Retina (tissue), 1 donor: ENCODE results near the gene COMMD1.
"Not testable (repeated sequence)": the region's sequence is repeated elsewhere in the genome, so short reads cannot be mapped to it uniquely, and the experiment has no call there.

ENCODE experiments used
- DNase-seq: peaks from one replicate; pipeline ENCODE4 v3.0.0-alpha.2; 2016

Gene COMMD1

DNA sequence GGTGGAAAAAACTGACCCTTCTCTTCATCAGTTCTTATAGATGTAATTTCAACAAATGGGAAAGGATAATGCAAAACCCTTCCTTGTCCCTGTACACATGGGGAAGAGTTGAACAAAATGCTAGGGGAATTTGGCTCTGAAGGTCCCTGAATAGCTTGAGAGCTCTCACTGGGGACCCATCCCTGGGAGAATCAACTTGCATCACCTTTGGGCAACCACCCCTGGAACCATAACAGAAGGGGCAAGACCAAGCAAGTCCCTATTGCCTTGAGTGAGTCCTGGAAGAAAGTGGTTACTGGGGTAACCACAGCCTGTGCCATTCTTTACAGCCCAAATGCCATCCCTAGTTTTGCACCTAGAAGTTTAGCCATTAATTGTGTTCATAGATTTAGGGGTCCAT lies 238.2 kb downstream of the COMMD1 start:
- no peak for DNase-seq

DNA sequence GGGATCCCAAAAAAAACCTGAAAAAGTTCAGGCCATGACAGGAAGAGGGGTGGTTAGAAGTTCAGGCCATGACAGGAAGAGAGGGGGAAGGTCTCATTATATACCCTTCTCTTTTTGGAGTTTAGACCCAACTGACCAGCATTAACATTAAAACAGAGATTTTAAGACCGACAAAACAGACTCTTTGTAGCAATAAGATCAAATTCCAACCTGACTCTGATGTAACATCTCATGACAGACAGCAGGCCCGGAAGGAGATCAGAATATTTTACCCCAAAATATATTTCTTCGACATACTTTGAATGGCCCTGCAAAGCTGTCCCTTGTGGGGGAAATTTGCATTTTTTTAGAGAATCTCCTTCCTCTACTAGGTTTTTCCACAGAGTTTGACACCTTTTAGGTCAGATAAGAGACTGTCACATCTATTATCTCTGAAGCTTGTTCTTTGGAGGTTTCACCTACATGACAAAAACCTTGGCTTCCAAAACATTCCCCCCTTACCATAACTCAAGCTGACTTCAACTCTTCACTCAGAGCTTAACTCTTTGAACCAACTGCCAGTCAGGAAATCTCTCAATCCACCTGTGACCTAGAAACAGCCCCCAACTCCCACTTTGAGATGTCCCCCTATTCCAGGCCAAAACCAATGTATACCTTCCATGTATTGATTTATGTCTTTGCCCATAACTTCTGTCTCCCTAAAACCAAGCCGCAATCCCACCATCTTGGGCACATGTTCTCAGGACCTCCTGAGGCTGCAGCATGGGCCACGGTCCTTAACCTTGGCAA lies 239.4 kb downstream of the COMMD1 start:
- no peak for DNase-seq

DNA sequence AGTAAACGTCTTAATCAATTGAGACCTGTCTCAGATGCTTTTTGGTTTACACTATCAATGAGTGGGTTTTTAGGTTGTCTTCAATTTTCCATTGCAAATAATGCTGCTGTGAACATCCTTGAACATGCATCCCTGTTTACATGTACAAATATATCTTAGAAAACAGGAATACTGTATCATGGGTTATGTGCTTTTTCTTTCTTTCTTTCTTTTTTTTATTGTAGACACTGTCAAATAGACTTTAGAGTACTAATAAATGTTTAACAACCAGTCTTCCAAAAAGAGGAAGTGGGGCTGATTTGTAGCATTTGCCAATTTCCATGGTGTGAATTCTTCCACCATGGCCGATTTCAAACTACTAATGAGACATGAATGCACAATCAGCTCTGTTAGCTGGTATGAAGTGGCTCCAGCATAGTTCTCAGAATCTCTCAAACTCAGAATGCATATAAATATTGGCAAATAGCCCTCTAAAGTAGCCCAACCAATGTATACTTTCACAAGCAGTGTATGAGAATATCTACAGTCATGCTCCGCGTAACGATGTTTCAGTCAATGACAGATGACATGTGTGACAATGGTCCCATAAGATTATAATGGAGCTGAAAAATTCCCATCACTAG lies 240.1 kb downstream of the COMMD1 start:
- DNase-seq: no peak

DNA sequence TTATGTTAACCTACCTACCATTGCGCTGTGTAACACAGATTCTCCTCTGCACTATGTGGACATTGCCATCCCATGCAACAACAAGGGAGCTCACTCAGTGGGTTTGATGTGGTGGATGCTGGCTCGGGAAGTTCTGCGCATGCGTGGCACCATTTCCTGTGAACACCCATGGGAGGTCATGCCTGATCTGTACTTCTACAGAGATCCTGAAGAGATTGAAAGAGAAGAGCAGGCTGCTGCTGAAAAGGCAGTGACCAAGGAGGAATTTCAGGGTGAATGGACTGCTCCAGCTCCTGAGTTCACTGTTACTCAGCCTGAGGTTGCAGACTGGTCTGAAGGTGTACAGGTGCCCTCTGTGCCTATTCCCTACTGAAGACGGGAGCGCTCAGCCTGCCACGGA lies 241.3 kb downstream of the COMMD1 start:
- DNase-seq: not testable (repeated sequence)

DNA sequence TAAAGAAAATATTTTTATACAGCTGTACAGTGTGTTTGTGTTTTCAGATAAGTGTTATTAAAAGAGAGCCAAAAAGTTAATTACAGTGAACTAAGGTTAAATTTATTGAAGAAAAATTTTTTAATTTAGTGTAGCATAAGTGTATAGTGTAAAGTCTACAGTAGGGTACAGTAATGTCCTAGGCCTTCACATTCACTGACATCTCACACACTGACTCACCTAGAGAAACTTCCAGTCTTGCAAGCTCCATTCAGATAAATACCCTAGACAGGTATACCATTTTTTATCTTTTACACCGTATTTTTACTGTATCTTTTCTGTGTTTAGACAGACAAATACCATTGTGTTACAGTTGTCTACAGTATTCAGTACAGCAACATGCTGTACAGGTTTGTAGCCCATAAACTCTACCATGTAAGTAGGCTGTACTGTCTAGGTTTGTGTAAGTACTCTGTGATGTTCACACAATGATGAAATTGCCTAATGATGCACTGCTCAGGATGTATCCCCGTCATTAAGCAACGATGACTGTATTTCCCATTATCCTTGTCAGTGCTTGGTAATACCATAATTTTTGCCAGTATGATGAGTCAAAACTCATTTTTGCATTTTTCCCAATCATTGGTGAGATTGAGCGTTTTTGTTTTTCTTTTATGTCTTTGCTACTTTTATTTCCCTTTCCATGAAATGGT lies 242.3 kb downstream of the COMMD1 start:
- DNase-seq: no peak

DNA sequence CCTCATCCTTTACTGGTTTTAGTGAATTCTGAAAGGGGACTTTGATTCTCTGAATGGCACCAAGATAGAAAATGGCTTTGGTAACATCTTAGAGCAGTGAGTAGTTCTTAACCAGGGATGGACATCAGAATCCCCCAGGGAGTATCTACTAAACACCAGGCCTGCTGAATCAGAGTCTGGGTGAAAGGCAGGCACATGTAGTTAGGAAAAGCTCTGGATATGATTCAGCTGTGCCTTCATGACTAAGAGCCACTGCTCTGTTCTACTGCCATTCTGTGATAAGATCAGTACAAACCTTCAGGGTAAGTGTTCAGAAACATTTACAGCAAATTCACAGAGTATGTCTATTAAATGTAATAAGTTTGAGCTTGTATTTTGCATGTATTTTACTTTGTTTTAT lies 244.2 kb downstream of the COMMD1 start:
- no peak for DNase-seq

DNA sequence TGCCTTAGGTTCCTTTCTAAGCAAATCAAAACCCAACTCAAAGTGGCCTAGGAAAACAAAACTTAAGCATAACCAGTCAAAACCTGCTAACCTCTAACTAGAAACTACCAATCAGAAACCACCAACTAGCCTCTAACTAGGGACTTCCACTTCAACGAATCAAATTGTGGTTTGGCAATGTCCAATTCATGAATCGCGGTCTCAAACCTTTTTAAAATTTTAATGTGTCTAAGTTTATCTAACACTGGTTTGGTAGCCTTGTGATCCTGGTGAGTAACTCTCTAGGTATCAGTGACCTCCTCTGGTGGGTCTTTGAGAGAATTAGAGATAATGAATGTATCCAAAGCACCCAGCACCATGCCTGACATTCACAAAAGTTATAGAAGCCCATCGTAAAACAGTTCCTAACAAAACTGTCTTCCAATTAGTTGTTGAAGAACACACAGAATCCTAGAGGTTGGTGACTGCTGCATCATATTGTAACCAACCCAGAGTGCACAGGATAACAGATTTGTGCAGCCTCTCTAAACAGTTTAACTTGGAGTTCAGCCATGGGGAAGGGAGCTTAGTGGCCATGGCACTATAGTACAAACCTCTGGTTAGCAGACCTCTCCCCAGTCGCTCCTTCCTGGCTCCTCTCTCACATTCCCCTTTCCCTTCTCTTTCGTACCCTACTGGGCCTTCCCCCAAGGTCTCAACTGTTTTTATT lies 245.3 kb downstream of the COMMD1 start:
- DNase-seq: no peak

DNA sequence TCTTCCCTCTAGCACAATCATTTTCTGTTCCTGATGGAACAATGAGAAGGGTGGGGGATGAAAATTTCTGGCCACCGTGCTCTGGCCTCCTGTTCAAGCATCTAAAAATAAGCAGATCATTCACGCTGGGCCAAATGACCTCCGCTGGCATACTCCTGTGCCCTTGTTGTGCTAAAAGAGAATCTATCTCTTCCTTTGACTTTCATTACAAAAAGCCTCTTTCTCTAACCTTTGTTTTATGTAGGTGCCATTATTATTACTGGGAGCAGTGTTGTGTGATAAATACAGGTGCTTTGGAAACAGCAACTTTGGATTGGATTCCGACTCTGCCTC lies 245.8 kb downstream of the COMMD1 start:
- DNase-seq: no peak

DNA sequence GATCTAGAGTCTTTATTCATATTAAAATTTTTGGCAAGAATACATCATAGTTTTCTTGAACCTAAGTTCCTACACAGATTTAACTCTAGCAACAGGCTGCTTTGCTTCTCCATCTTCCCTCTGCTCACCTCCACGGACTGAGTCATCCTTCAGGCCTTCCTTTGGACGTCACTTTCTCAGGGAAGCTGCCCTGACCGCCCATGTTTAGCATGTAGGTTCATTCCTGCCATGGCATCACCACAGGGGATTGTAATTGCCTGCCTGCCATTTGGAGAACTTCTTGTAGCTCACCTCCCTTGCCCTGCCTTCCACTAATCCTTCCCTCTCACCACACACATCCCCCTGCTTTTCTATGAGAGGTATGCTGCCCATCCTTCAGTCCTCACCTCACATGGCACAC lies 246.5 kb downstream of the COMMD1 start:
- no peak for DNase-seq

DNA sequence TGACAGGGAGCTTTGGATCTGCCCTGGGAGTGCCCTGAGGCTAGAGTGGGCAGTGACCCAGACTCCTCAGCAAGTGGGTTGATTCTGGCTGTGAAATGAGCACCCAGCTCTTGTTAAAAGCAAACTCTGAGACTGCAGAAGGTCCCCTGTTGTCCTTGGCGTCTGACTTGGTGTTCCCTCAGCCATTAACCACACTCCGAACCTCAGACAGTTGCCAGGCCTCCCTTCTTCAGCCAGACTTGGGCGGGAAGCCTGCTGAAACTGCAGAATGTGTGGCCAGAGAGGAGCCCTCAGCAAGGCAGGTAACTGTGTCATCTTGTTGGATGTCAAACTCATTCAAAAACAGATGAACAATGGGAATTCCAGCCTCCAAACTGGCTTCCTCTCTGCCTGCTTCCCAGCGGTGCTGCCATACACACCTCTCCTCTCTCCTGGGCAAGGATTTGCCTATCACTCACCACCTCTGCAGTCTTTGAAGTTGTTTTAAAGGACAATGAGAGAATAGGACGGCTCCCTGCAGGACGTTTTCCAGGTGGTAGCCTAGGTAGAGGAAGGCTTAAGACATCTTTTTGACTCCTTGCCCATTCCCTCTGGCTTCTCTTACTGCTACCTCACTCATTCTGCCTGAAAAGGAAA lies 251.5 kb downstream of the COMMD1 start:
- DNase-seq: no peak

DNA sequence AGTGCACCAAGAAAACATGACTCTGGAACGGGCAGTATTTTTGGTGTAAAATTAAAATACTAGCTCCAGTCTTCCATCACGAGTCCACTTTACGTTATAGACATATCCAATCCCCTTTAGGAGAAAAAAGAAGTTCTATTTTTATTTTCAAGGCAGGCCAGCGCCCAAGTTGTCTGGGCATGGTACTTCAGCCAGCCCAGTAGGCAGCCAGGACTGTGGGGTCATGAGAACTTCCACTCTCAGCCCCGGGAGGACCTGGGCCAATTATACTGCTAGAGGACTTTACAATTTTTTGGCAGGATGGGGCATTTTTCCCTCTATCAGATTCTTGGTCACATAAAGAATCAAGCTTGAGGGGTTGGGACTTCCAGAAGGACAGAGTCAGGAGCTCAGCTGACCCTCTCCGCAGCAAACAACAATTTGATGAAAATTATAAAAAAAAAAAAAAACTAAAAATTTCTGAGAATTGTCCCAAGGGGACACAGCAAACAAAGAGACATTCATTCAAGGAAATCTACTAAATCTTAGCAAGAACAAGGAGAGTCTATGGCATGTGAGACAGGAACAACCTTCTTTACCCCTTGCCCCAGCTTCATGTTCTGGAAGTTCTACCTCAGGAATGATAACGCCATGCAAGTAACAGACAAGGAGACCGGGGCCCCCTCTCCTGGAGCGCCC lies 253.1 kb downstream of the COMMD1 start:
- no peak for DNase-seq

DNA sequence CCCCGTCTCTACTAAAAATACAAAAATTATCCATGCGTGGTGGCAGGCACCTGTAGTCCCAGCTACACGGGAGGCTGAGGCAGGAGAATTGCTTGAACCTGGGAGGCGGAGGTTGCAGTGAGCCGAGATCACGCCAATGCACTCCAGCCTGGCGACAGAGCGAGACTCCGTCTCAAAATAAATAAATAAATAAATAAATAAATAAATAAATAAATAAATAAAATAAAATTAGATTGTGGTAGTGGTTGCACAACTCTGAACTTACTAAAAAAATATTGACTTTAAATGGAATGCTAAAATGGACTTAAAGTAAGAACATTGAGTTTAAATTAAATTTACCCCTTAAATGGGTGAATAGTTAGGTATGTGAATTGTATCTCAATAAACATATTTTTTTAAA lies 255.2 kb downstream of the COMMD1 start:
- DNase-seq: not testable (repeated sequence)

DNA sequence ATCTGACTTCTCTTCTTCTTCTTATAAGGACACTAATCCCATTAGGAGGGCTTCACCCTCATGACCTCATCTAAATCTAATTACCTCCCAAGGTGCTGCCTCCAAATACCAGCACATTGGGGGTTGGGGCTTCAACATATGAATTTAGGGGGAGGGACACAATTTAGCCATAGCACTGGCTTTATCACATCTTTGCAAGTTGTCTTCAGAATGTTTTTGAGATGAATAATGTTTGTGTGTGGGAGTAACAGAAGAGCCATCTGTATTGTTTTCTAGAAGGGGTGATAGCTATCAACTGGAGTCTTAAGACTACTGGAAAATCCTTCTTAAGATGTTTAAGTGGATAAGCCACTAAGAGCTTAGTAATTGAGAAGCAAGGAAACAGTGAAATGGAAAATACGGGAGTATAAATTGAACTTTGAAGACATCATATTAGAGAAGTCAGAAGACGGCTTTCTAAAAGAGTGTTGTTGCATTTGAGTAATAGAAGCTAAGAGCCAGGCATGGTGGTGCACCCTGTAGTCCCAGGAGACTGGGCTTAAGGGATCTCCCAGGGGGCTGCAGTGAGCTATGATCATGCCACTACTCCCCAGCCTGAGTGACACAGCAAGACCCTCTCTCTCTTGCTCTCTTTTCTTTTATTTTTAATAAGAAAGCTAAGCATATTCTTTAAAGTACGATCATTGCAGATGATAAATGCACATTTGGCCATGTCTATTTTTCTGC lies 257.8 kb downstream of the COMMD1 start:
- no peak for DNase-seq

DNA sequence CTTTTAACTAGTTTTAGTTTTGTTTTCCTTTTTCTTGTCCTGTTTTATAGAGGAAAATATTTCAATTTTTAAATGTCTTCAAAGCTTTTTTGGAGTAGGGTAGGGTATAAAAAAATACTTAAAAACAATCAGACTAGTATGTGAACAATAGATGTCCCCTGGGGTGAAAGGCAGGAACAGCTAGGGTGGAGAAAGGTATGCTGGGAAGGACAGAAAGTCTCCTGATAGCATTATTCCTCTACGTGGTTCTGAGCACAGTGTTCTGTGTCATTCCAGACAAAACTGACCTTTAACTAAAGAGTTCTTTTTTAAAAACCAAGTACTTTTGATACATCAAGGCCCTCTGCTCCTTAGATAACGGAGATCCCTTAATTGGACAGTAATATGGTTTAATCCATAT lies 258.4 kb downstream of the COMMD1 start:
- no peak for DNase-seq

DNA sequence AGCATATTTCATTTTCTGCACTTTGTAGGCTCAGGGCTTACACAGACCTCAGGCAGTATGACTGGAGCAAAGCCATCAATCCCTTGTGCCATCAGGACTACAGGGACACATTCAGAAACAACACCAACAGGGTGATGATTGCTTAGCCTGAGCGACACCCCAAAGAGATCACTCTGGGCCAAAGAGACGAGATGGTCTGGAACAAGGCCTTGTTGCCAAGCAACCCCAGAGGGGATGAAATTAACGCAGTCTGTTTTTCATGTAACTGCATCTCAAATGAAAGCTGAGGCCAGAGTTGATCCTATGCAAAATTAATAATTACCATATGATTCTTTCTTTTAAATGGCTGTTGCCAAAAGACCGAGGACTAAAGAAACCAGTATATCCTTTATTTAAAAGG lies 270.3 kb downstream of the COMMD1 start:
- no peak for DNase-seq

DNA sequence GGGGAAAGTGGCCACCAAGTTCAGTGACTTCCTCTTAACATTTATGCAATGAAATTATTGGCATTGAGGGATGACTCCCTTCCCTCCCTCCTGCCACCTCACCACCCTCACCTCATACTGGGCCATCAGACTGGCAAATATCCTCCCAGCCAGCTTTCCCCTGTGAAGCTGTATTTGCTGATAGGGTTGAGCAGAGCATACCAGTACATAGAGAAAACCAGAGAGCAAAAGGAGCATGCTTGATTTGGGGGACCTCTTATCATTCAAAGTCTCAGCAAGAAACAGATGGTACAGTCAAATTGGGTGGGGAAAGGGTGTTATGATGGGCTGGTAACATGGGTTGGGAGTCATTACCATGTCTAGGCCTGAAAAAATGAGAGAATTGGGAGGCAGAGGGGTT lies 271.3 kb downstream of the COMMD1 start:
- DNase-seq: no peak

DNA sequence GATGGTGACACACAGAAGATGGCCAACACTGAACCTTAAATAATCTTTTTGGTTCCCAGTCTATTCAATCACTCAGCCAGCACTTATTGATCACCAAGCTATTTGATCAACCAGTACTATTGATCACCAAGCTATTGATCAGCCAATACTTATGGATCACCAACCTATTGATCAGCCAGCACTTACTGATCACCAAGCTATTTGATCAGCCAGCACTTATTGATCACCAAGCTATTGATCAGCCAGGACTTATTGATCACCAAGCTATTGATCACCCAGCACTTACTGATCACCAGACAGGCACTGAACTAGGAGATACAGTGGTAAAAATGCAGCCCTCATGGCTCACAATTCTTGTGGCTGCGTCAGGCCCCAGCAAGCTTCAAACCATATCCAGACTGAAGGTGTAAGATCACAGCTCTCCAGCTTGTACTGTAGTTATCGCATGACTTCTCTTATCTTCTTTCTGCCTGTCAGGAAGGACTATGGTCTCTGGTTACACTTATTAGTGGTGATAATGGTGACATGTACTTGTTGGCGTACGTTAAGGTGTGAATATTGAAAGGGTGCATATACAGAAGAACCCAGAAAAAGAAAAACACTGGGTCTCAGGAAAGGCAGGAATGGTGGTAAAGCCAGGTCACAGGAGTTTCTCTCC lies 272.0 kb downstream of the COMMD1 start:
- no peak for DNase-seq

DNA sequence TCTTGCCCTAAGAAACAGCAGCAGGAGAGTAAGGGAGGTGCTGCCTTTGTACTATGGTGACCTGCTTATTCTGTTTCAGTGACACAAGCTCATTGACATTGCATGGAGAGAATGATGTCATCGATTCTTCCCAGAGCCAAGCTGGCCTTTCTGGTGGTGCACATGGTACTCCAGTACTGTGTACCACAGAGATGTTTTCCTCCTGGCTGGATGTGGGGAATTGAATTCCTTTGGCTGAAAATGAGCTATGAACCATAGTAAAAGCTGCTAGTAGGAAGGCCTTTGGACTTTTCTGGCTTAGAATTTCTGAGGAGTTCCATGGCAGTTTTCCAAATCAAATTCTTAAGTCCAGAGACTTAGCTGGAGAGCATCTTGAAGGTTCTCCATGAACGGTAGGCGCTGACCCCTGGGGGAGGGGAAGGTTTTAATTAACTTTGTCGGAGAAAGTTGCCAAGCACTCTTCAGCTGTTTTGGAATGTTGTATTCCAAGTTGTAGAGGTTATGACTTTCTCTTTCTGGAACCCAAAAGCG lies 273.3 kb downstream of the COMMD1 start:
- no peak for DNase-seq

DNA sequence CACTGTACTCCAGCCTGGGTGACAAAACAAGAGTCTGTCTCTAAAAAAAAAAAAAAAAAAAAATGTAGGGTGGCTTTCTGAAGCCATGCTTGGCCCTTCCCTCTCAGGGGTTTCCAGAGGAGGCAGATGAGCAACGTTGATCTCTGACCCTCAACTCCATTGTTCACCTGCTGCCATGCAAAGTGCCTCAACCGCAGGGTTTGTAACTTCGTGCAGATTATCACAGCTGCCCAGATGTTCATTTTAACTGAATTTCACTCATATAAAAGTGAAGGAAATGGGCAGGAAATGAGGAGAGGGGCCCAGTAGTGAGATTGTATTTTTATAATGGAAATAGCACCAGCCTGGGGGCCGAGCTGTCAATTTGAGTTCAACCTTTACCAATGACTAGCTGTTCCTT lies 275.5 kb downstream of the COMMD1 start:
- no peak for DNase-seq

DNA sequence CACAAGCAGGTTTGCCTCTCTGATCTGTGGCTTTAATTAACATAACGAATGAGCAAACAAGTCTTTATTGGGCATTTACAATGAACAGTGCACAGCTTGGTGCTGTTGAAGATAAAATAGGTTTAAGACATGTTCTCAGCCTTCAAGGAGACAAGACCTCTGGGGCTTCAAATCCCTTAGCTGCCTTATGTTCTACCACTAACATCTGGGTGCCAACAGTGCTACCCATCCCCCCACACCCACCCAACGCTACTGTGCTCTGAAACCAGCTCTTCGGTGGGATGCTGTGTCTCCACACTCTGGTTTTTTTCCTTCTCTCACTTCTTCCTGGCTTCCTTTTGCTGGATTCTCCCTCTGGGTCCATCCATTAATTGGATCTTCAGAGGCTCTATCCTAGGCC lies 276.4 kb downstream of the COMMD1 start:
- no peak for DNase-seq
